KMS-11 (cell line): ENCODE results near the gene TMEM130.

Source experiments
- H2AFZ ChIP-seq: fragments of 200-600 bp; sonication (generic); 2 replicates; pipeline ENCODE4 v1.6.1; 2016; ENCODE audit warnings: antibody characterized with exemption, mixed run types, low read depth
- H3K27ac ChIP-seq: fragments of 200-600 bp; sonication (generic); 2 replicates; pipeline ENCODE4 v1.6.1; 2016; ENCODE audit warnings: mild to moderate bottlenecking, mixed run types
- H3K27me3 ChIP-seq: fragments of 200-600 bp; sonication (generic); 2 replicates; pipeline ENCODE4 v1.6.1; 2017; ENCODE audit warnings: mild to moderate bottlenecking, low read depth, mixed run types, moderate library complexity; ENCODE audit not compliant: insufficient read depth
- H3K36me3 ChIP-seq: fragments of 200-600 bp; sonication (generic); 2 replicates; pipeline ENCODE4 v1.6.1; 2017; ENCODE audit warnings: mild to moderate bottlenecking, mixed run types; ENCODE audit not compliant: insufficient read depth
- H3K4me1 ChIP-seq: fragments of 200-600 bp; sonication (generic); 2 replicates; pipeline ENCODE4 v1.6.1; 2016; ENCODE audit warnings: mild to moderate bottlenecking, low read depth, mixed run types; ENCODE audit not compliant: poor library complexity, severe bottlenecking
- H3K4me2 ChIP-seq: fragments of 200-600 bp; sonication (generic); 2 replicates; pipeline ENCODE4 v1.7.0; 2016; ENCODE audit warnings: mild to moderate bottlenecking, mixed run types
- H3K4me3 ChIP-seq: fragments of 200-600 bp; sonication (generic); IDR thresholded peaks from 2 replicates; pipeline ENCODE4 v1.6.1; 2017; ENCODE audit warnings: low read depth, low read length, mixed read lengths; ENCODE audit not compliant: insufficient read depth
- H3K79me2 ChIP-seq: fragments of 200-600 bp; sonication (generic); 2 replicates; pipeline ENCODE4 v1.6.1; 2016; ENCODE audit warnings: low read depth, mixed run types; ENCODE audit not compliant: insufficient read depth
- H3K9ac ChIP-seq: fragments of 200-600 bp; sonication (generic); 2 replicates; pipeline ENCODE4 v1.6.1; 2016; ENCODE audit warnings: mild to moderate bottlenecking, mixed run types
- H4K20me1 ChIP-seq: fragments of 200-600 bp; sonication (generic); 2 replicates; pipeline ENCODE4 v1.6.1; 2016; ENCODE audit warnings: mild to moderate bottlenecking, mixed run types; ENCODE audit not compliant: insufficient read depth
- CTCF ChIP-seq: fragments of 200-600 bp; sonication (generic); conservative IDR thresholded peaks from 2 replicates; pipeline ENCODE4 v1.6.1; 2017; ENCODE audit warnings: low read depth, mild to moderate bottlenecking, antibody characterized with exemption, low read length, moderate library complexity, mixed read lengths

The TMEM130 gene

GRCh38 chr7:98880485-98880884 lies 10.7 kb upstream of the TMEM130 start:
- Histone ChIP-seq H3K4me3 (no peak overlapping the region), H3K9ac (peak overlapping the region; percentile 52; the same call in 1 of the 2 replicates), H3K4me1 (peaks cover 52% of the 10 kb centered on the region), H2AFZ (no peak overlapping the region), H3K27ac (peak overlapping the region; percentile 92), H3K36me3 (peaks cover 7% of the 10 kb centered on the region; the same call in 1 of the 2 replicates), H3K27me3 (no peaks in the 10 kb centered on the region), H4K20me1 (no peaks in the 10 kb centered on the region), H3K4me2 (peak overlapping the region; percentile 93), H3K79me2 (peaks cover 49% of the 10 kb centered on the region)
- no peak for TF ChIP-seq CTCF

- no peaks in the 10 kb centered on the region for H3K27me3 ChIP-seq
- H3K27ac ChIP-seq = peak overlapping the region; percentile 92
- H3K4me3 ChIP-seq = no peak overlapping the region
These were observed 10.1 kb upstream of the TMEM130 start for GRCh38 chr7:98879979-98880315.

GRCh38 chr7:98879198-98879978 lies 9.6 kb upstream of the TMEM130 start:
- TF ChIP-seq CTCF = peak; percentile 79
- peak overlapping the region; percentile 93 for H3K4me2 ChIP-seq
- H3K4me1 ChIP-seq = peaks cover 41% of the 10 kb centered on the region
- H3K9ac ChIP-seq = peak overlapping the region; percentile 79
- H2AFZ ChIP-seq = peak overlapping the region; percentile 15; the same call in 1 of the 2 replicates
- no peaks in the 10 kb centered on the region for H3K27me3 ChIP-seq
- peaks cover 7% of the 10 kb centered on the region; the same call in 1 of the 2 replicates for H3K36me3 ChIP-seq
- no peaks in the 10 kb centered on the region for H4K20me1 ChIP-seq
- H3K79me2 ChIP-seq = peaks cover 38% of the 10 kb centered on the region
- no peak overlapping the region for H3K4me3 ChIP-seq
- peak overlapping the region; percentile 92 for H3K27ac ChIP-seq

More at GRCh38 chr7:98879979-98880315, 10.1 kb upstream of the TMEM130 start:
- TF ChIP-seq CTCF = no peak
- Histone ChIP-seq H3K36me3 (peaks cover 7% of the 10 kb centered on the region; the same call in 1 of the 2 replicates), H3K4me2 (peak overlapping the region; percentile 93), H3K79me2 (peaks cover 43% of the 10 kb centered on the region), H4K20me1 (no peaks in the 10 kb centered on the region), H3K9ac (peak overlapping the region; percentile 52; the same call in 1 of the 2 replicates), H3K4me1 (peaks cover 47% of the 10 kb centered on the region), H2AFZ (no peak overlapping the region)

GRCh38 chr7:98878365-98879197 lies 8.8 kb upstream of the TMEM130 start, which contains the start of gene TRRAP:
Gene TRRAP, plus strand, starts transcription at chr7:98878532. Its CDS starts 2,619 bp downstream, at chr7:98881151.
- Histone ChIP-seq H3K79me2 (peaks cover 30% of the 10 kb centered on the region), H3K4me1 (peaks cover 33% of the 10 kb centered on the region), H3K27me3 (no peaks in the 10 kb centered on the region), H3K36me3 (peaks cover 4% of the 10 kb centered on the region; the same call in 1 of the 2 replicates), H3K27ac (peak within 1 kb of the TSS; percentile 92), H4K20me1 (no peaks in the 10 kb centered on the region), H3K9ac (peak within 1 kb of the TSS; percentile 79), H3K4me2 (peak within 1 kb of the TSS; percentile 93), H3K4me3 (no peak within 1 kb of the TSS), H2AFZ (peak within 1 kb of the TSS; percentile 70)
- no peak for TF ChIP-seq CTCF
